SK-N-SH (cell line): ENCODE results near the gene CLIC5. TPM values are rescaled to one million over a fixed set of nuclear protein-coding genes. Genes with fewer than 3 reads are reported as not detected.

ENCODE experiments used
- CTCF ChIA-PET: fragments of 300-600, 350-600 bp; formaldehyde crosslinking; extraction: SDS; loops from one replicate; lab custom pipeline; 2021; lab: Yijun Ruan, JAX
- POLR2A ChIA-PET: fragments of 350-600 bp; sonication (Branson Sonifier 250); formaldehyde crosslinking; extraction: SDS; loops from one replicate; lab custom pipeline; 2020; ENCODE audit warnings: antibody characterized with exemption, inconsistent platforms; lab: Yijun Ruan, JAX
- DNase-seq: peaks from one replicate; pipeline ENCODE4 v3.0.0; 2012
- H2AFZ ChIP-seq: fragments of 200-600 bp; sonication (generic); 2 replicates; pipeline ENCODE4 v1.8.1; 2016; ENCODE audit warnings: antibody characterized with exemption, mild to moderate bottlenecking, low read depth
- H3F3A ChIP-seq: fragments of 200-600 bp; sonication (generic); replicated peaks from 2 replicates; pipeline ENCODE3; 2016; ENCODE audit warnings: antibody characterized with exemption, mild to moderate bottlenecking; ENCODE audit not compliant: insufficient read depth
- H3K27ac ChIP-seq, 2 experiments: fragments of 200-500 bp in 1 of 2; fragments of 200-600 bp in 1 of 2; sonication (Bioruptor generic) in 1 of 2; sonication (generic), shearing (Covaris generic) in 1 of 2; 2 replicates each; pipeline versions ENCODE4 v1.5.1 to v1.6.1; 2014 to 2016; ENCODE audit warnings: low read depth in 2 of 2, inconsistent platforms in 1 of 2, low read length in 1 of 2, mild to moderate bottlenecking in 1 of 2, mixed read lengths in 1 of 2
- H3K27me3 ChIP-seq: fragments of 200-600 bp; sonication (generic), shearing (Covaris generic); 2 replicates; pipeline ENCODE4 v1.6.1; 2016; ENCODE audit warnings: mixed run types; ENCODE audit not compliant: insufficient read depth
- H3K36me3 ChIP-seq, 2 experiments: fragments of 200-500 bp in 1 of 2; fragments of 200-600 bp in 1 of 2; sonication (Bioruptor generic) in 1 of 2; sonication (generic) in 1 of 2; replicated peaks in 1 of 2; 2 replicates each; pipeline versions ENCODE3 to v1.5.1; 2014 to 2016; ENCODE audit warnings: low read length in 1 of 2, mild to moderate bottlenecking in 1 of 2; ENCODE audit not compliant: insufficient read depth in 2 of 2, control insufficient read depth in 1 of 2
- H3K4me1 ChIP-seq, 2 experiments: fragments of 200-500 bp in 1 of 2; fragments of 200-600 bp in 1 of 2; sonication (Bioruptor generic) in 1 of 2; sonication (generic), shearing (Covaris generic) in 1 of 2; 2 replicates each; pipeline versions ENCODE4 v1.5.1 to v1.6.1; 2014 to 2016; ENCODE audit warnings: low read depth in 1 of 2, low read length in 1 of 2, mixed run types in 1 of 2; ENCODE audit not compliant: insufficient read depth in 2 of 2, control insufficient read depth in 1 of 2
- H3K4me2 ChIP-seq: fragments of 200-600 bp; sonication (generic), shearing (Covaris generic); 2 replicates; pipeline ENCODE4 v1.6.1; 2017; ENCODE audit warnings: mixed run types
- H3K4me3 ChIP-seq, 2 experiments: fragments of 200-500 bp in 1 of 2; fragments of 200-600 bp in 1 of 2; sonication (Bioruptor generic) in 1 of 2; sonication (generic), shearing (Covaris generic) in 1 of 2; 2 replicates each; pipeline versions ENCODE4 v1.5.1 to v1.8.1; 2014 to 2016; ENCODE audit warnings: low read depth in 2 of 2, inconsistent platforms in 1 of 2, low read length in 1 of 2, mild to moderate bottlenecking in 1 of 2, mixed read lengths in 1 of 2, moderate library complexity in 1 of 2
- H3K79me2 ChIP-seq: fragments of 200-600 bp; sonication (generic); 2 replicates; pipeline ENCODE4 v1.8.1; 2017; ENCODE audit warnings: mild to moderate bottlenecking; ENCODE audit not compliant: insufficient read depth
- H3K9ac ChIP-seq: fragments of 200-600 bp; sonication (generic); 2 replicates; pipeline ENCODE4 v1.6.1; 2017; ENCODE audit warnings: mixed run types
- H3K9me2 ChIP-seq: fragments of 200-600 bp; sonication (generic); 2 replicates; pipeline ENCODE4 v1.6.1; 2017; ENCODE audit warnings: mixed run types
- H3K9me3 ChIP-seq: fragments of 200-600 bp; sonication (generic); 2 replicates; pipeline ENCODE4 v1.6.1; 2017; ENCODE audit warnings: mixed run types, mild to moderate bottlenecking, moderate library complexity
- H4K20me1 ChIP-seq: fragments of 200-600 bp; sonication (generic); 2 replicates; pipeline ENCODE4 v1.6.1; 2017; ENCODE audit warnings: mild to moderate bottlenecking, mixed run types; ENCODE audit not compliant: insufficient read depth
- CHD2 ChIP-seq: fragments of 150-350 bp; IDR thresholded peaks from 2 replicates; pipeline ENCODE4 v1.6.1; 2018; ENCODE audit warnings: low read length; ENCODE audit not compliant: partially characterized antibody
- EZH2phosphoT487 ChIP-seq: fragments of 200-600 bp; sonication (generic); IDR thresholded peaks from 2 replicates; pipeline ENCODE4 v1.6.1; 2017; ENCODE audit warnings: low read depth, mixed run types, mild to moderate bottlenecking, antibody characterized with exemption, moderate library complexity, borderline replicate concordance
- FOSL2 ChIP-seq: IDR thresholded peaks from 2 replicates; pipeline ENCODE4 v1.4.0; 2012; ENCODE audit warnings: low read depth, mild to moderate bottlenecking, moderate library complexity, borderline replicate concordance
- IRF3 ChIP-seq: fragments of 150-350 bp; IDR thresholded peaks from 2 replicates; pipeline ENCODE4 v1.6.1; 2016; ENCODE audit warnings: mild to moderate bottlenecking, low read depth, low read length
- JUND ChIP-seq: IDR thresholded peaks from 2 replicates; pipeline ENCODE4 v1.4.0; 2012
- NFIC ChIP-seq: IDR thresholded peaks from 2 replicates; pipeline ENCODE4 v1.4.0; 2012; ENCODE audit warnings: borderline replicate concordance
- PBX3 ChIP-seq: IDR thresholded peaks from 2 replicates; pipeline ENCODE4; 2012
- POLR2AphosphoS5 ChIP-seq: IDR thresholded peaks from 2 replicates; pipeline ENCODE4 v1.6.1; 2012; ENCODE audit warnings: low read depth, low read length
- RAD21 ChIP-seq: IDR thresholded peaks from 2 replicates; pipeline ENCODE4 v1.6.1; 2012; ENCODE audit warnings: mild to moderate bottlenecking, low read length
- RFX5 ChIP-seq: IDR thresholded peaks from 2 replicates; pipeline ENCODE4 v1.6.1; 2012; ENCODE audit warnings: mild to moderate bottlenecking, improper control_type of control experiment, low read length
- SIN3A ChIP-seq: IDR thresholded peaks from 2 replicates; pipeline ENCODE4 v1.6.1; 2012; ENCODE audit warnings: low read depth, mild to moderate bottlenecking, low read length, moderate library complexity, borderline replicate concordance
- TAF1 ChIP-seq: IDR thresholded peaks from 2 replicates; pipeline ENCODE4 v1.6.1; 2012; ENCODE audit warnings: low read depth, mild to moderate bottlenecking, low read length, moderate library complexity, borderline replicate concordance
- TCF12 ChIP-seq: IDR thresholded peaks from 2 replicates; pipeline ENCODE4 v1.4.0; 2012
- USF1 ChIP-seq: IDR thresholded peaks from 2 replicates; pipeline ENCODE4 v1.4.0; 2012; ENCODE audit warnings: low read depth, borderline replicate concordance
- WGBS: methylation state at CpG from one replicate; pipeline ENCODE4 v1.1.6; 2017; ENCODE audit warnings: low lambda C conversion rate; 5-methylcytosine and 5-hydroxymethylcytosine counted together
- polyA plus RNA-seq, 3 experiments: library from polyadenylated mRNA; depleted of rRNA; stranded (reverse); fragments of >200 nt; gene quantifications; 2 replicates each; pipeline ENCODE4 v1.2.3, GENCODE V29; 2012
- TF ChIP-seq, protein P1 (sequence below): fragments of 200-600 bp; sonication (generic); IDR thresholded peaks from 2 replicates; pipeline ENCODE4 v1.6.1; 2017; ENCODE audit warnings: antibody characterized with exemption, mild to moderate bottlenecking, moderate library complexity

CLIC5 gene
- polyA plus RNA-seq, 1 of the 3 experiments (the other 2 are of a cell fraction) = 0.03 TPM

DNA sequence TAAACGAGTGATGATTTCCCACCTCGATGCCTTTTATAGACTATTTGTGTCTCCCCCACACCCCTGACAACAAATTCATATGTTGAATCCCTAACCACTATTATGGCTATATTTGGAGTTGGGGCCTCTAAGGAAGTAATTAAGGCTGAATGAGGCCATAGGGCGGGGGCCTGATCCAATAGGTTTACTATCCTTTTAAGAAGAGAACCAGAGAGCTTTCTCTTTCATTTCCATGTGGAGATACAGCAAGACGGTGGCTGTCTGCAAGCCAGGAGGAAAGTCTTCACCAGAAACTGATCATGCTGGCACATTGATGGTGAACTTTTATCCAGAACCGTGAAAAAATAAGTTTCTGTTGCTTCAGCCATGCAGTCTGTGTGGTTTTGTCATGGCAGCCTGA lies 38.9 kb upstream of the CLIC5 start:
- Histone ChIP-seq H4K20me1 (no peaks in the 10 kb centered on the region), H3K9me3 (no peaks in the 10 kb centered on the region), H3K9ac (no peak overlapping the region), H3K27me3 (peaks cover 10% of the 10 kb centered on the region; the same call in 1 of the 2 replicates), H3K79me2 (no peaks in the 10 kb centered on the region), H3K27ac (no peak overlapping the region), H2AFZ (no peak overlapping the region), H3K4me2 (no peak overlapping the region), H3K4me3 (no peak overlapping the region), H3K9me2 (no peaks in the 10 kb centered on the region), H3F3A (no peaks in the 10 kb centered on the region), H3K4me1 (no peaks in the 10 kb centered on the region), H3K36me3 (no peaks in the 10 kb centered on the region)
- 3% methylated on average over 5 of the region's 5 CpGs for WGBS
- CTCF ChIA-PET = no interaction called here
- TF ChIP-seq NFIC (no peak), CHD2 (no peak), TCF12 (no peak), USF1 (no peak), RFX5 (no peak), RAD21 (no peak), PBX3 (no peak), FOSL2 (no peak), IRF3 (no peak), POLR2AphosphoS5 (no peak), TAF1 (no peak), SIN3A (no peak), EZH2phosphoT487 (no peak), JUND (no peak)
- TF ChIP-seq, protein P1, sequence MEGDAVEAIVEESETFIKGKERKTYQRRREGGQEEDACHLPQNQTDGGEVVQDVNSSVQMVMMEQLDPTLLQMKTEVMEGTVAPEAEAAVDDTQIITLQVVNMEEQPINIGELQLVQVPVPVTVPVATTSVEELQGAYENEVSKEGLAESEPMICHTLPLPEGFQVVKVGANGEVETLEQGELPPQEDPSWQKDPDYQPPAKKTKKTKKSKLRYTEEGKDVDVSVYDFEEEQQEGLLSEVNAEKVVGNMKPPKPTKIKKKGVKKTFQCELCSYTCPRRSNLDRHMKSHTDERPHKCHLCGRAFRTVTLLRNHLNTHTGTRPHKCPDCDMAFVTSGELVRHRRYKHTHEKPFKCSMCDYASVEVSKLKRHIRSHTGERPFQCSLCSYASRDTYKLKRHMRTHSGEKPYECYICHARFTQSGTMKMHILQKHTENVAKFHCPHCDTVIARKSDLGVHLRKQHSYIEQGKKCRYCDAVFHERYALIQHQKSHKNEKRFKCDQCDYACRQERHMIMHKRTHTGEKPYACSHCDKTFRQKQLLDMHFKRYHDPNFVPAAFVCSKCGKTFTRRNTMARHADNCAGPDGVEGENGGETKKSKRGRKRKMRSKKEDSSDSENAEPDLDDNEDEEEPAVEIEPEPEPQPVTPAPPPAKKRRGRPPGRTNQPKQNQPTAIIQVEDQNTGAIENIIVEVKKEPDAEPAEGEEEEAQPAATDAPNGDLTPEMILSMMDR = no peak
- DNase-seq = no peak
- POLR2A ChIA-PET = no interaction called here
